Pancreas (tissue), 10 donors: ENCODE data around the gene DPPA4. TPM values are rescaled to one million over a fixed set of nuclear protein-coding genes. Genes with fewer than 3 reads are reported as not detected.
"Not testable (repeated sequence)": the region's sequence is repeated elsewhere in the genome, so short reads cannot be mapped to it uniquely, and the experiment has no call there.

Experiments
- ATAC-seq, 4 donors: fragments of 200-7000 bp; cut with Tn5 transposase; one replicate each; pipeline versions ENCODE4 v1.8.0 to v1.9.1; 2020; ENCODE audit warnings: mild to moderate bottlenecking in 4 of 4, moderate library complexity in 4 of 4
- DNase-seq, 6 donors: peaks; one replicate each; pipeline ENCODE4 v3.0.0-alpha.2; 2020
- FAIRE-seq: peaks from 2 replicates; lab custom pipeline; 2012; peaks lifted over from hg19 to GRCh38; lab: Jason Lieb, UNC
- H3K27ac ChIP-seq, 4 donors: fragments of 200-600 bp; sonication (generic); 1 replicate in 3 of 4; 2 replicates in 1 of 4; pipeline versions ENCODE4 v1.5.0 to v1.8.0; 2020
- H3K27me3 ChIP-seq, 4 donors: fragments of 200-600 bp; one replicate each; pipeline ENCODE4 v1.8.0; 2021
- H3K36me3 ChIP-seq, 3 donors: fragments of 200-600 bp; sonication (generic) in 1 of 3; one replicate each; pipeline versions ENCODE4 v1.5.0 to v1.8.0; 2020 to 2021
- H3K4me1 ChIP-seq, 3 donors: fragments of 200-600 bp; one replicate each; pipeline ENCODE4 v1.8.0; 2021
- H3K4me3 ChIP-seq, 4 donors: fragments of 200-600 bp; sonication (generic) in 2 of 4; one replicate each; pipeline versions ENCODE4 v1.5.0 to v1.8.0; 2020 to 2021
- H3K9me3 ChIP-seq, 4 donors: fragments of 200-600 bp; one replicate each; pipeline ENCODE4 v1.8.0; 2021
- CTCF ChIP-seq, 4 donors: fragments of 200-600 bp; sonication (generic) in 3 of 4; IDR thresholded peaks; one replicate each; pipeline versions ENCODE4 v1.5.0 to v1.8.0; 2021; ENCODE audit warnings: antibody characterized with exemption in 4 of 4
- WGBS, 2 donors: extraction: QIAGEN DNeasy Blood & Tissue Kit; methylation state at CpG; one replicate each; pipeline ENCODE4 v1.1.7; 2013; 5-methylcytosine and 5-hydroxymethylcytosine counted together
- intact Hi-C, 3 donors: fragments of 100-400 bp; cut with DNase I; formaldehyde crosslinking; loops; one replicate each; pipeline versions ENCODE4 v1.11.1 to v1.14.2; 2022
- polyA plus RNA-seq, 2 donors: library from polyadenylated mRNA; stranded (reverse); fragments of 200-250 nt; gene quantifications; one replicate each; pipeline ENCODE4 v1.2.3, GENCODE V29; 2013
- total RNA-seq, 6 donors: library from RNA; stranded (reverse); fragmentation: NEBNext Ultra II Directional in 4 of 6; extraction: Animal tissue kit (Norgen Biotek cat#: 25700) in 4 of 6; gene quantifications; one replicate each; pipeline versions ENCODE4 v1.2.1 to v1.2.4, GENCODE V29; 2021 to 2023
- donor health status: healthy with polysubstance abuse.
- donor health status: DM: no; HTN: no; CAD: no; lungs with moderate emphysema.
- donor health status: DM: no; HTN: no; CAD: no.
- donor health status: control.
- donor health status: control.
- donor health status: Bipolar disorder and iron deficiency.
- donor health status: DM: yes; HTN: yes; CAD: no.
- donor health status: DM: no; HTN: no; CAD: no.
- donor health status: DM: no; HTN: no; CAD: no.
- donor health status: DM: yes; HTN: yes; CAD: no.

The DPPA4 gene
- 1 to 10 TPM in 1 of 6 donors, not detected in 5; 1.5 TPM for total RNA-seq
- not detected for polyA plus RNA-seq

- no peaks in the 10 kb centered on the region for H3K9me3 ChIP-seq
- H3K4me3 ChIP-seq: peak within 1 kb of the TSS in 2 of 4 donors; percentile 8 to 27
- 70 to 77% methylated on average over 5 of the region's 5 CpGs for WGBS, 2 donors
- no peaks in the 10 kb centered on the region for H3K36me3 ChIP-seq
- H3K4me1 ChIP-seq: no peaks in the 10 kb centered on the region
- FAIRE-seq (no peak), DNase-seq (no peak), ATAC-seq (no peak)
- TF ChIP-seq CTCF (IDR thresholded peaks at IDR 0.05): no peak
- H3K27ac ChIP-seq: no peak within 1 kb of the TSS
- intact Hi-C loops: no loop called here
- H3K27me3 ChIP-seq: no peaks in the 10 kb centered on the region
These were observed at the start of gene DPPA4 for GRCh38 chr3:109337393-109337792. DPPA4 (minus strand) TSS chr3:109337546; CDS start chr3:109337517, 29 bp downstream.

GRCh38 chr3:109385442-109386318 lies 48.3 kb upstream of the DPPA4 start:
- H3K36me3 ChIP-seq: no peaks in the 10 kb centered on the region
- no peak overlapping the region for H3K4me3 ChIP-seq
- TF ChIP-seq CTCF (IDR thresholded peaks at IDR 0.05): no peak
- FAIRE-seq: no peak
- no peaks in the 10 kb centered on the region for H3K9me3 ChIP-seq
- no peaks in the 10 kb centered on the region for H3K4me1 ChIP-seq
- WGBS, 2 donors: 46 to 50% methylated on average over 7 of the region's 7 CpGs
- H3K27me3 ChIP-seq: no peaks in the 10 kb centered on the region
- H3K27ac ChIP-seq: no peak overlapping the region
- DNase-seq: no peak
- intact Hi-C loops: no loop called here
- ATAC-seq: no peak

- intact Hi-C loops: no loop called here
- Histone ChIP-seq H3K27ac (no peak overlapping the region), H3K36me3 (no peaks in the 10 kb centered on the region), H3K9me3 (no peaks in the 10 kb centered on the region), H3K4me1 (no peaks in the 10 kb centered on the region), H3K27me3 (no peaks in the 10 kb centered on the region), H3K4me3 (no peak overlapping the region)
- no peak for TF ChIP-seq CTCF (IDR thresholded peaks at IDR 0.05)
- FAIRE-seq: no peak
- no peak for DNase-seq
- WGBS, 2 donors: 33 to 50% methylated on average over 1 of the region's 1 CpG
- ATAC-seq: no peak
These were observed 46.8 kb upstream of the DPPA4 start for GRCh38 chr3:109384164-109384563.

- DNase-seq: no peak
- 21 to 24% methylated on average over 7 of the region's 7 CpGs for WGBS, 2 donors
- Histone ChIP-seq H3K9me3 (no peaks in the 10 kb centered on the region), H3K4me1 (no peaks in the 10 kb centered on the region), H3K27ac (no peak overlapping the region), H3K4me3 (no peak overlapping the region), H3K36me3 (no peaks in the 10 kb centered on the region), H3K27me3 (no peaks in the 10 kb centered on the region)
- TF ChIP-seq CTCF (IDR thresholded peaks at IDR 0.05): no peak
- intact Hi-C loops: no loop called here
- no peak for ATAC-seq
- FAIRE-seq: no peak
These were observed 45.2 kb upstream of the DPPA4 start for GRCh38 chr3:109382588-109382987.

- H3K36me3 ChIP-seq: no peaks in the 10 kb centered on the region
- ATAC-seq (no peak), DNase-seq (no peak), FAIRE-seq (no peak)
- intact Hi-C loops: no loop called here
- H3K9me3 ChIP-seq: no peaks in the 10 kb centered on the region
- TF ChIP-seq CTCF (IDR thresholded peaks at IDR 0.05): no peak
- no peaks in the 10 kb centered on the region for H3K27me3 ChIP-seq
- no peak overlapping the region for H3K27ac ChIP-seq
- 74 to 83% methylated on average over 3 of the region's 3 CpGs for WGBS, 2 donors
- H3K4me3 ChIP-seq: no peak overlapping the region
- no peaks in the 10 kb centered on the region for H3K4me1 ChIP-seq
These were observed 38.6 kb upstream of the DPPA4 start for GRCh38 chr3:109375975-109376374.

- H3K27ac ChIP-seq, DNase-seq, ATAC-seq, intact Hi-C loops, H3K4me1 ChIP-seq, FAIRE-seq, H3K9me3 ChIP-seq, H3K27me3 ChIP-seq, H3K36me3 ChIP-seq, H3K4me3 ChIP-seq: not testable (repeated sequence)
- WGBS, 2 donors: 73 to 81% methylated on average over 4 of the region's 4 CpGs
These were observed 37.1 kb upstream of the DPPA4 start for GRCh38 chr3:109374434-109374833.
